ENCODE measurements around the gene NDUFA5. TPM values are rescaled to one million over a fixed set of nuclear protein-coding genes. Genes with fewer than 3 reads are reported as not detected.

Gene NDUFA5
- 10 to 100 TPM; 53.3 to 65.8 TPM for total RNA-seq

GRCh38 chr7:123557398-123558288, at the start of gene NDUFA5:
NDUFA5 (minus strand) TSS chr7:123557818; CDS start chr7:123557795, 23 bp downstream.
- TF ChIP-seq POLR2AphosphoS5 (IDR thresholded peaks at IDR 0.05) (peak; percentile 97), POLR2A (IDR thresholded peaks at IDR 0.05) (peak; percentile 65), CTCF (IDR thresholded peaks at IDR 0.05) (peak in 1 of 4 experiments; percentile 16)
- Histone ChIP-seq H3K36me3 (no peaks in the 10 kb centered on the region), H3K4me1 (replicated peaks) (peaks cover 2% of the 10 kb centered on the region), H3K9me3 (no peaks in the 10 kb centered on the region), H3K27me3 (replicated peaks; ENCODE audit: insufficient read depth) (no peaks in the 10 kb centered on the region), H3K27ac (peak within 1 kb of the TSS; percentile 81 to 82), H3K4me3 (peak within 1 kb of the TSS; percentile 64 to 71)
- under 1% methylated on average over 40 of the region's 40 CpGs for WGBS
- intact Hi-C loops (cut with DNase I), result no loop called here
- peak; percentile 98 for DNase-seq (ENCODE audit: low spot score)

- DNase-seq (ENCODE audit: low spot score), result no peak
- Histone ChIP-seq H3K4me1 (replicated peaks) (no peaks in the 10 kb centered on the region), H3K27me3 (replicated peaks; ENCODE audit: insufficient read depth) (no peaks in the 10 kb centered on the region), H3K27ac (no peak overlapping the region), H3K4me3 (no peak overlapping the region), H3K36me3 (no peaks in the 10 kb centered on the region), H3K9me3 (no peaks in the 10 kb centered on the region)
- TF ChIP-seq CTCF (IDR thresholded peaks at IDR 0.05) (no peak), POLR2A (IDR thresholded peaks at IDR 0.05) (no peak), POLR2AphosphoS5 (IDR thresholded peaks at IDR 0.05) (no peak)
- intact Hi-C loops (cut with DNase I), result no loop called here
- 26% methylated on average over 3 of the region's 3 CpGs for WGBS
Observed at GRCh38 chr7:123604739-123605138, 47.1 kb upstream of the NDUFA5 start.

GRCh38 chr7:123602648-123603047, 45.0 kb upstream of the NDUFA5 start:
- WGBS, result 89% methylated on average over 3 of the region's 3 CpGs
- no peak for DNase-seq (ENCODE audit: low spot score)
- Histone ChIP-seq H3K4me3 (no peak overlapping the region), H3K9me3 (no peaks in the 10 kb centered on the region), H3K4me1 (replicated peaks) (no peaks in the 10 kb centered on the region), H3K27me3 (replicated peaks; ENCODE audit: insufficient read depth) (no peaks in the 10 kb centered on the region), H3K27ac (no peak overlapping the region), H3K36me3 (no peaks in the 10 kb centered on the region)
- TF ChIP-seq POLR2AphosphoS5 (IDR thresholded peaks at IDR 0.05) (no peak), CTCF (IDR thresholded peaks at IDR 0.05) (no peak), POLR2A (IDR thresholded peaks at IDR 0.05) (no peak)
- intact Hi-C loops (cut with DNase I), result no loop called here

- Histone ChIP-seq H3K9me3 (no peaks in the 10 kb centered on the region), H3K4me3 (no peak within 1 kb of the TSS), H3K27ac (no peak within 1 kb of the TSS), H3K36me3 (no peaks in the 10 kb centered on the region), H3K4me1 (replicated peaks) (no peaks in the 10 kb centered on the region), H3K27me3 (replicated peaks; ENCODE audit: insufficient read depth) (no peaks in the 10 kb centered on the region)
- DNase-seq (ENCODE audit: low spot score), result no peak
- 48% methylated on average over 4 of the region's 4 CpGs for WGBS
- intact Hi-C loops (cut with DNase I), result no loop called here
- TF ChIP-seq CTCF (IDR thresholded peaks at IDR 0.05), result no peak
- TF ChIP-seq POLR2A (IDR thresholded peaks at IDR 0.05), result no peak
- no peak for TF ChIP-seq POLR2AphosphoS5 (IDR thresholded peaks at IDR 0.05)
Observed at GRCh38 chr7:123601530-123601929, 43.9 kb upstream of the NDUFA5 start, which contains the start of gene ASB15. ASB15 (plus strand) TSS chr7:123601821; CDS start chr7:123614503, 12,682 bp downstream.

All from prostate gland (tissue), 2 donors.